Dermis microvascular lymphatic vessel endothelial cell (primary cell): Measurements from ENCODE around the gene NPHS2. TPM values are rescaled to one million over a fixed set of nuclear protein-coding genes. Genes with fewer than 3 reads are reported as not detected.
A peak's percentile ranks its signal among the peaks of the same experiment; 100 is the strongest.

ENCODE experiments used
- DNase-seq, 2 donors: peaks; one replicate each; pipeline versions ENCODE4 v3.0.0 to v3.0.0-alpha.2; 2010; ENCODE audit warnings: low read depth in 2 of 2
- total RNA-seq: library from RNA; depleted of rRNA; stranded (reverse); fragments of >200 nt; gene quantifications from 2 replicates; pipeline ENCODE4 v1.2.1, GENCODE V29; 2014

Gene NPHS2
- total RNA-seq = not detected in 2 replicates

DNA sequence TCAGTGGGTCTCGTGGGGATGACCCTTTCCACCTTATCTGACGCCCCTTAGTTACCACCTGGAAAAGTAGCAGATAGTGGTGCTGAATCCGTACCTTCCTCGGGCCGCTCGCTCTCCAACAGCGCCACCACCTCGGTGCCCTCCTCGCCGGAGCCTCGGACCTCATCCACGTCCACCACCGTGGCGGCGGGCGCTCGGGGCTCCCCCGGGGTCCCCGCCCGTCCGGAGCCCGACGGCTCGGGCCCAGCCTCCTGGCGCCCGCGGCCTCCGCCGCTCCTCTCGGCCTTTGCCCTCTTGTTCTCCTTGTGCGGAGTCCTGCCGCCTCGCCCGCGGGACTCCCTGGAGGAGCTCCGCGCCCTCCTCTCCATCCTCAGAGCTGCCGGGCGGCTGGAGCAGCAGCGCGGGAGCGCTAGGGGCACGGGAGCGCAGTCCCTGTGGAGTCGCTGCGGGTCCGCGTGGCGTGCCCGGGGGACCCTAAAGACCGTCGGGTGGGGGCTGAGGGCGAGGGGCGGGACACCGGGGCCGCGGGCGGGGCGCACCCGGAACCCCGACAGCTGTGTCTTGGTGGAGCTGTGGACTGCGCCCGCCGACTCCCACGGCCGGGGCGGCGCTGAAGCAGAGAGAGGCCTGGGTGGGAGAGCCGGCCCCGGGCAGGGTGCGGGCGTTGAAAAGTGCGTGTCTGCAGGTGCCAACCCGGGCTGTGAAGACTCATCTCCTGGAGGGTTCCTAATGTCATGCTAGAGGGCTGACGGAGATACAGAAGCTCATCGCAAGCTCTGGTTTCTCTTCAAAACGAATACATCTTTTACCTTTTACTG, at the start of gene NPHS2:
TSS of gene NPHS2 (minus strand) at position 452 of the 818 bp plus-strand sequence. CDS start at position 368, 84 bp downstream.
- DNase-seq = no peak

DNA sequence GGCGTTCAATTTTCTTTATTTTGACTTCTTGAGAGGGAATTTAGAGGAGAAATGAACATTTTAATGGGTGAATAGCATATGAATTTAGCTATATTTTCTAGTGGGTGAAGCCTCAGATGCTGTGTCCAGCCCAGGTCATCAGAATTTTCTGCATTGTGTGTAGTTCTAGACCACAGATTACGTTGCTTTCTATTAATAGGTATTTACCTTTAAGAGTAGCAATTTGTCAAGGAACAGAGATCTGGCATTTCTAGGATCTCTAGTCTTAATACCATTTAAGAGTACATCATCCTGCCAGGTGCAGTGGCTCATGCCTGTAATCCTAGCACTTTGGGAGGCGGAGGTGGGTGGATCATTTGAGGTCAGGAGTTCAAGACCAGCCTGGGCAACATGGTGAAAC, 36.6 kb upstream of the NPHS2 start:
- DNase-seq = no peak

DNA sequence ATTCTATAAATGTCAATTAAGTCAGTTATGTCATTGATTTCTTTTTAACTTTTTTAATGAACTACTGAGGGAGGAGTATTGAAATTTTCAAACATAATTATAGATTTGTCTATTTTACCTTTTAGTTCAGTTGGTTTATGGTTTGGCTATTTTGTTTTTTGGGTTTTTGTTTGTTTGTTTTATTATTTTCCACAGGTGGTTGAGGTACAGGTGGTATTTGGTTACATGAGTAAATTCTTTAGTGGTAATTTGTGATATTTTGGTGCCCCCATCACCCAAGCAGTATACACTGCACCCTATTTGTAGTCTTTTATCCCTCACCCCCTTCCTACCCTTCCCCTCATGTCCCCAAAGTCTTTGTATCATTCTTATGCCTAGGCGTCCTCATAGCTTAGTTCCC, 25.3 kb upstream of the NPHS2 start:
- no peak for DNase-seq

DNA sequence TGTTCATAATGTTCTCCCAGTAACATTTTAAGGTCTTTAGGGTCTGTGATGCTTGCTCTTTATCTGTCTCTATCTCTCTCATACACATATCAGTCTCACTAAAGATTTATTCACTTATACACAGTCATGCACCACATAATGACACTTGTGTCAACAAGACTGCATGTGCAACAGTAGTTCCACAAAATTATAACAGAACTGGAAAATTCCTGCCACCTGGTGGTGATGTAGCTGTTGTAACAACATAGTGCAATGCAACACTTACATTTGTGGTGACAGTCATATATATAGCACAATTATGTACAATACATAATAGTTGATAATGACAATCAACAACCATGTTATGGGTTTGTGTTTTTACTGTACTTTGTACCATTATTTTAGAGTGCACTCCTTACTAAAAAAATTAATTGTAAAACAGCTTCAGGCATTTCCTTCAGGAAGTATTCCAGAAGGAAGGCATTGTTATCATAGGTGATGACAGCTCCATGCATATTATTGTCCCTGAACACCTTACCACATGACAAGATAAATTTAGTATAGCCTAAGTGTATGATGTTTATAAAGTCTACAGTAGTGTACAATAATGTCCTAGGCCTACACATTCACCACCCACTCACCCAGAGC, 24.0 kb upstream of the NPHS2 start:
- peak; percentile 44 to 65 for DNase-seq

DNA sequence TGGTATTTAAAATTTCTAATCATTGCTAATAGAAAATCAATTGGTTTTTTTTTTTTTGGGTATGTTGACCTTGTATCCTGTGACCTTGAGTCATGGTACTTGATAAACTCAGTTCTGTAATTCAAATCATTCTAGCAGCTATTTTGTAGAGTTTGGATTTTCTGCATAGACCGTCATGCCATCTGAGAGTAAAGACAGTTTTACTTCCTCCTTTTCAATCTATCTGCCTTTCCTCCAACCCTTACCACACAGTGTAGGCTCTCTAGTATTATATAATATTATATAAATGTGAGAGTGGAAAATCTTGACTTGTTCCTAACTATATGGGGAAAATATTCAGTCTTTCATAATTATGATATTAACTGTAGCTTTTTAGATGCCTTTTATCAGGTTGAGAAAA, 22.9 kb upstream of the NPHS2 start:
- DNase-seq = no peak

DNA sequence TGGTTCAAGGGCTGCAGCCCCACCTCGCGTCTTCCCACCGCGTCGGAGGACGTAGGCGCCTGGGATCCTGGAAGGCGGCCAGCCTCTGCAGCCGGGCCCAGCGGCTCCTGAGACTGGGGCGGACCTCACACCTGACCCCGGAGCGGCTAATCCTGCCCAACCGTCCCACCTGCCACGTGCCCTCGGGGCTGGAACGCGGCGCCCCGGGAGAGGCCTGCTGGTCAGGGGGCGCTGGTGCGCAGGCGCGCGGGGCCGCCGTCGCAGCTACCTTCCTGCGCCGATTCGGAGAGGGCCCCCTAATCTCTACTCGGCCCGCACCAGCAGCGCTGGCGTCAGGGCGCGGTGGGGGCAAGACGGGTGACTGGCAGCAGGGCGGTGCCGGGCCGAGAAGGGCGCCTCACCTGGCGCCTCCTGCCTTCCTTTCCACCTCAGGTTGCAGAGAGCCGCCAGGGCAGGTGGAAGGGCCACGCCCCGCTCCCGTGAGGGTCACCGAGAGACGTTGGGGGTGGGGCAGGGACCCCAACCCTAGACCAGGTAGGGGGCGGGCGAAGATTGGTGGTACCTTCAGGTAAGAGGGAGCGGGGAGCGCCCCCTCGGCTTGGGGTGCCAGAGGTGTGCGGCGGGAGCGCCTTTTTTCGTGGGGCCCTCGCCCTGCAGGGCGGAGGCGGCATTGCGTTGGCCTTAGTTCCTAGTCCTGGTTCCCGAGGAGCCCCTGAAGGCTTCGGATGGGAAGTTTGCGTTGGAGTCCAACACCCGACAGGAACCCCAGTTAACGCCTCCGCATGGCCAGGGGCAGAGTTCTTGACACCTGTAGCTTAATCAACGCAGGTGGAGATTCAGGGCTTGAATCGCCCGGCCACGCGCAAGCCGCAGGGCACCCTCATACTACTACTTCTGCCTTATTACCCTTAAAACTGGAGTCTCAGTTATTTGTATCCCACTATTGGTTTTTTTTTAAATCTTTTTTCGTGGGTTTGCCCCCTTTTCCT, 16.1 kb upstream of the NPHS2 start, which contains the start of gene TDRD5:
TSS of gene TDRD5 (plus strand) at position 241 of the 989 bp plus-strand sequence. CDS start 784 bp downstream, outside the sequence.
- no peak for DNase-seq

DNA sequence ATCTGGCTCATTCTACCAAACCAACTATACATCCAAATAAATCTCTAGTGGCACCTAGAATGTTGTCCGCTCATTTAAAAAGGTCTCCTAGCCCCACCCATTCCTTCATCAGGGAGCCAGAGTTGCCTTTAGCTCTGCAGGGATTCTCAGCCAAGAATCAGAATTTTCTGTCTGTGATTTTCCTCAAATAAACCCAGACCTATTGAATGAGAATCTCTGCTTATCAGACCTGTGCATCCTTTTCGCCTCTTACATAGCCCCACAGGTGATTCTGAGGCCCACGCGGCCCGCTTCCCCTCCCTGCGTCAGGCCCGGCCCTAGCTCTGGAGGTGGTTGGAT, 15.5 kb upstream of the NPHS2 start:
- no peak for DNase-seq

DNA sequence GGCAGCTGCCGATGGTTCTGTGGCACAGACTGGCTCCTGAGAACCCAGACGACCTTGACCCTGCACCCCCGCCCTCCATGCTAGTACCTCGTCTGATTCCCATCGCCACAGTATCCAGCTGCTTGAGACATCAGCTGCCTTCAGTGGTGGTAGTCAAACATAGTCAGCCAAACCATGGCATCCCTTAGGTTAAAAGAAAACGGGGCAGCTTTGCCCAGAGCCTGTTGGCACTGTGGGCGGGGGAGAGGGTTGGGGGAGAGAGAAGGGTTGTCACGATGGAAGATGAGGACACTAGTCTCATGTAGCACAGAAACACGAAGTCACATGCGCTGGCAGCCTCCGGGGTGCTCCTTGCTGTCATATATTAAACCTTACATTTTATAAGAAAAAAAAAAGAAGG, 14.9 kb upstream of the NPHS2 start:
- DNase-seq = no peak

DNA sequence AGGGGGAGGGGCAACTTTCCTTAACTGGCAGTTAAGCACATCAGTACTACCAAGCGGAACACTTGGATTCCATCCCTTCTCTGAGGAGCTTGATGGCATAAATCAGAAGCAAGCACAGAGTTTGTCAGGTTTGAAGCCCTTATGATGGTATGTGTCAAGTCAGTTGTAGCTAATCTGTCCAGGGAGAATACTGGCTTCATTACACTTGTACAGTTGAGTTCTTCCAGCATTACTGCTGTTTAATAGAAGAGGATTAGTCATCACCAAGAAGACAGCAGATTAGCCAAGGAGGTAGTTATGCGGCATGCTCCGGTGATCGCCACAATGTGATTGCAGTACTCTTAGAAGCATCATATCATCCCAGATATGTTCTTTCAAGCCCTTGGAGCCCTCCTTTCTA, 13.8 kb upstream of the NPHS2 start:
- no peak for DNase-seq

DNA sequence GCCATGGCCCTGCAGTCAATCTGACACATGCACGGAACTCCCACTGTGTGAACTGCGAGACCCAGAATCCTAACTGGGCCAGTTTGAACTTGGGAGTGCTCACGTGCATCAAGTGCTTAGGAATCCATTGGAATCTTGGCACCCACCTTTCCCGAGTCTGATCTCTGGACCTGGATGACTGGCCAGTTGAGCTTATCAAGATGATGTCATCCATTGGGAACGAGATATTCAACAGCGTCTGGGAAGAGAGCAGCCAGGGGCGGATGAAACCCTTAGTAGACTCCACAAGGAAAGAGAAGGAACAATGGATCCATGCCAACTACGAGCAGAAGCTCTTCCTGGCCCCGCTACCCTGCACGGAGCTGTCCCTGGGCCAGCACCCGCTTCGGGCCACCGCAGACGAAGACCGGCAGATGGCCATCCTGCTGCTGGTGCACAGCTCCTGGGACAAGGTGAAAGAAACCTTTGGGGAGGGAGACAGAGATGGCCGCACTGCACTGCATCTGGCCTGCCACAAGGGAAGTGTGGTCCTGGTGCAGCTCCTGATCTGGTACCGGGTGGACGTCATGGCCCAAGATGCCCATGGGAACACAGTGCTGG, 12.8 kb upstream of the NPHS2 start:
- no peak for DNase-seq

DNA sequence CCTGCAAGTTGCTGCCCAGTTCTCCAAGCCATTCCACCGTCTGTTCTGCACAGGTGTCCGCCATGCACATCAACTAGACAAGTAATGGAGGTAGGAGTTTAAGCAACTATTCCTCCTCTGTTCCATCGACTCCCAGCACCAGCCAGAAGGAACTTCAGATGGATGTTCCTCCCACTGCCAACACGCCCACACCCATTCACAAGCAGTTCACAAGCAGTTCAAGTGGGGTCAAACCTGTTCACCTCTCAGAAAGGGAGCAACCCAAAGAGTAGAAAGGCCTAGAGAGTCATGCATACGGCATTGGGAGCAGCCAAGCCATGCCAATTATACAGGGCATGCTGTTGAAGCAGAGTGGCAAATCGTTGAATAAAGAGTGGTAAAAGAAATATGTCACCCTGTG, 11.6 kb upstream of the NPHS2 start:
- DNase-seq = no peak

DNA sequence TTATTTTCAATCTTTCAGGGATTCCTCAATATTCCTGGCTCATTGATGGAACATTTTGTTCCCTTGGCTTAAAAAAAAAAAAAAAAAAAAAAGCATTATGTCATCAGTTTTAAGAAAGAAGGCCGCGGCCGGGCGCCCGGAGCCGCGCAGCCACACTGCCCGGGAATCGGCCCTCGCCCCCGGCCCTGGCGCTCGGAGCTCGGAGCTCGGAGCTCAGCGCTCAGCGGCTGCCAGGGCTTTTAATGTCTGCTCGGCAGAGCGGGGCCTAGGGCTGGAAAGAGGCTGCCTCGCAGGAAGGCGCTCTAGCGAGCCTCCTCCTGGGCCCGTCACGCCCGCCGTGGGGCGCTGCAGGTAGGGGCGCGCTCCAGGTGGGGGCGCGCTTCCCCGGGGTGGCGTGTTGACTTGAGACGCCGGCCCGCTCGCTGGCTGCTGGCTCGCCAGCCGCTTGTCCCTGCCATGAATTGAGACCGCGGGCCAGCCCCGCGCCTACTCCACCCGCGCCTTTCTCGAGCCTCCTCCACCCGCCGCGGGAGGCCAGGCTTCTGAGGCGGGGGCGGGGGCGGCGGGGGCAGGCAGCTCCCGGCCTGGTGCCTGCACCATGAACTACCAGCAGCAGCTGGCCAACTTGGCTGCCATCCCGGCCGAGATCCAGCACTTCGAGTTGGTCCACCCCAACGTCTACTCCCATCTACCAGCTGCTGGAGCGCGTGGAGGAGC, 10.5 kb upstream of the NPHS2 start:
- DNase-seq = peak; percentile 3 to 20

DNA sequence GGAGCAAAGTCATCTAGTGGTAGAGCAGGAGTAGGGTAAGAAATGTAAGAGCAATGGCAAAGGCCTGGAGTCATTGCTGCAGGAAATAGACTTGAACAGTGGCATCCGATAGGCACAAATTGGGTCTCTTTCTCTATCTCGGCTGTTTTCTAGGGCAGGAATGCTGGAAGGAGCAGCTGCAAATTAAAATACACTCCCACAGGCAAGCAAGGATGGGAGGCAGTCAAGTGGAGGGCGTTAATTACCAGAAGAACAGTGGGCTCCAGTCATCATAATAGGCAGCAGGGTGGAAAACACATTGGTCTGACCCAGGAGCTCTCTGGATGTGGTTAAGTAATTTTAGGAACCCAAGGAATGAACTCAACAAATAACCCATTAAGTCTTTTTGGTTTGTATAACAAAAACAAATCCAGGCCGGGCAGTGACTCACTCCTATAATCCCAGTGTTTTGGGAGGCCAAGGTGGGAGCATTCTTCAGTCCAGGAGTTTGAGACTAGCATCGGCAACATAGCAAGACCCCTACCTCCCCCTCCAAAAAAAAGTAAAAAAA, 8.1 kb upstream of the NPHS2 start:
- DNase-seq = no peak

DNA sequence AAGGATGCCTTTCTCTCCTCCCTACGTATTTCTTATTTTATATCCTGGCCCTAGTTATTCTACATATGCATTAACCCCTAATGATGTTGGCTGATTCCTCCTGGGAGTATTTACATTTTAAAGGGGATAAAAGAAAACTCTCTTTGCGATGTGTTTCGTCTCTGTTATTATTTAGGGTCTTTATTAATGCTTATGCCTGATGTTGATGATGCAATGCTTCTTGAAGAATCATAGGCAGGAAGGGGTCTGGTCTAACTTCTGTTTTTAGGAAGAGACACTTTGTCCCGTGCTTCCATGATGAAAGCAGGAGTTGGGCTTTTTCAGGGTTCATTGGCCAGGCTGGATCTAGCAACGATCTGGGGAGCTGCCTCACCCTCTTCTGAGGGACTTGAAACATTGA, 761 bp upstream of the NPHS2 start:
- DNase-seq = no peak

DNA sequence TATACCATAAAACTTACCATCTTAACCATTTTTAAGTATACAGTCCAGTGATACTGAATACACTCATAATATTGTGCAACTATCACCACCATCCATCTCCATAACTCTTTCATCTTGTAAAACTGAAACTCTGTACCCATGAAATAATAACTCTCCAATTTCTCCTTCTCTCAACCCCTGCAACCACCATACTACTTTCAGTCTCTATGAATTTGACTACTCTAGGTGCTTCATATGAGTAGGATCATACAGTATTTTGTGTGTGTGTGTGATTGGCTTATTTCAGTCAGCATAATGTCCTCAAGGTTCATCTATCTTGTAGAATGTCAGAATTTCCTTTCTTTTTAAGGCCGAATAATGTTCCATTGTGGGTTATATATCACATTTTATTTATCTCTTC, 17.7 kb downstream of the NPHS2 start:
- no peak for DNase-seq

DNA sequence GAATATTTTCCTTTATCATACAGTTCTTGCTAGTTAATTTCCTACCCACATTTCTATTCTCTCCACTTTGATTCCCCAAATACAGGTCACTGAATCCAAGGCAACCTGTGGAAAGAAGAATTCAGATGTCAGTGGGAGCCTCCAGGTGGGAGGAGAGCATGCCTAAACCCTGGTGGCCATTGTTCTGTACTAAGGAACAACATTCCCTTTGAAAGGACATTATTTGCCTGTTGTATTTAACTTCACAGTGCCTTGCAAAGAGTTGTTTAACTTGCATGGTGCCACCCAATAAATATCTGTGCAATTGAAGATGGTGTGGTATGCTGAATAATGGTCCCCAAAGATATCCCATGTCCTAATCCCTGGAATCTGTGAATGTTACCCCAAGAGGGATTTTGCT, 21.3 kb downstream of the NPHS2 start:
- DNase-seq = no peak

DNA sequence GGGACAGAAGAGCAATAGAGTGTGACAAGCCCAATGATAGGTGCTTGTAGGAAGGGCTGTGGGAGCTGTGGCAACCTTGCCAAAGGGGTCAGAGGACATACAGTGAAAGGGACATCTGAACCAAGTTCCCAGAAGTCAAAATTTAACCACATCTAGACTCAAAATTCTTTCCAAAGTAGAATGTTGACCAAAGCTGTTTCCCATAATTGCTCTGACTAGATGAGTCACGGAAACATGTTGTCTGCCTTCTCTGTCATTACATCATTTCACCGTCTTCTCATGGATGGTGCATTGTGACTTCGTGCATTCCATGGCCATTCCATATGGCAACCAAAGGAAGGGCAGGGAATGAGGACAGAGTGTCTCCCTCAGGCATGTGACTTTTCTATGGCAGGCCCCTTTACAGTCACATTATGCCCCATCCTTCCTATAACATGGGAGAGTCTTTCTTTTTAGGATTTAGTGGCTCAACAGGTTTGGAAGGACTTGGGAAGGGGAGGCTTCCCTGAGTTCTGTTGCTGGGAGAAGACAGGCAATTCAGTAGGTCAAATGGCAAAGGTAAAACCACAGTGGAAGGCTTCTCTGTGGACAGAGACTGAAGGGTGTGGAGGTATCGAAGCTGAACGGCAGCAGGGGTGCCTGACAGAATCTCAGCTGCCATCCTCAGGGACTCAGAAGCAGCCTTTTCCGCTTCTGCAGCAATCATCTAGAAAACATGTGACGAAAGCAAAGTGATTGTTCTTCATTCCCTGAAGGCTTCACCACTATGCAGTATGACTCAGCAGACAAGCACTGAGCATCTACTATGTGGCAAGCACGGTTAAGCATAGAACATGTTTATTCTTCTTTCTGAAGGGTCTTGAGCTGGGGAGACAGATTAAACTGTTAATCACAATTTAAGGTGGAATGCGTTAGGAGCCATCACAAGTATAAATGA, 24.7 kb downstream of the NPHS2 start:
- peak in 1 of 2 donors; percentile 6 for DNase-seq

DNA sequence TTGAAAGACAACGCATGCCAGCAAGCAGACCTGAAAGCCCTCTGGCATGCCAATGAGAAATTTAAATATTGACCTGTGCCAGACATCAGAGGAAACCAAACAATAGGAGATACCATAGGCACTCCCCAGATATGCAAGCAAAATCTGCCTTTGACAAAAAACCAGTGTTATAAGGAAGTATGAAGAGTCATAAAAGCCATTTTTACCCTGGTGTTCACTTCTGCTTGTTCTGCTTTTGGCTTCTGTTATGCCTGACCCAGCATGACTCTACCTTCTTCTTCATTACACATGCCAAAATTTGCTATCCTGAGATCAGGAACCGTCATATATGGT, 26.4 kb downstream of the NPHS2 start:
- DNase-seq = no peak

DNA sequence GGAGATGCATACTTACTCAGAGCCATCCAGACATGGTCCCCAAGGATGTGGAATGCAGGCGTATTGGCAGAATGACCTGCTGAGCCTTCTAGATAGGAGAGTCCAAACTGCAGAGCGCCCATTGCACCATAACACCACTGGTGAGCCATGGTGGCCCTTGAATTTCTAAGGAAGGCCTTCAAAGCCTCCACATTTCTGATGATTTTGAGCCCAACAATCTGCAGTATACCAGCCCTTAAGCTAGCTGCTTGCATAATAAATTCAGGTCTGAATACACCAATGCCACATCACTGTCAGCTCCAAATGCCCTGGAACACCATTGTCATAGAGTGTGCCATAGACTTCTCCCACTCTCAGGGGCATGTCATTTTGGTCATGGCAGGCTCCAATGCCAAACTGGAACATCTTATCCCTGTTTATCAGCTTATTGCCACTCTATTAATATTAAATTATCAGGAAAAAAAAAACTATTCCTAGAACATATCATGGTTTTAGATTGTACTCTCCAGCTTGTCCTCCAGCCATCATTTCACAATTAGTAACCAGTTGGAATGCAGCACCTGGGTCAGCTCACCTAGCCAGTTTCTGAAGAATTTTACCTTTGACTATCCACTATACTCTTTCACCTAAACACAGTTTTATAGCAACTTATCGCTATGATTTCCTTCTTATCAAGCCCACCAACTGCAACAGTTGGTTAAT, 26.9 kb downstream of the NPHS2 start:
- DNase-seq = no peak
